ENCODE data around the gene FMO1.

GRCh38 chr1:171266930-171267329 is 18.6 kb downstream of the FMO1 start:
- no peak for TF ChIP-seq CTCF (IDR thresholded peaks at IDR 0.05 in 4 of 5, conservative IDR thresholded peaks at IDR 0.05 in 1 of 5)
- TF ChIP-seq POLR2A (IDR thresholded peaks at IDR 0.05), result no peak
